Activated CD4-positive, alpha-beta T cell treated with anti-CD3 and anti-CD28 coated beads, Interleukin-10, Interleukin-2, amounts not matched to agents 100 ng/mL and 50 ng/mL, durations not matched to agents 16 hours and 8 hours (primary cell): ENCODE data around the gene TNFRSF19.
"Not testable (repeated sequence)": the region's sequence is repeated elsewhere in the genome, so short reads cannot be mapped to it uniquely, and the experiment has no call there.

ENCODE experiments used
- DNase-seq: peaks from one replicate; pipeline ENCODE4 v3.0.0-alpha.2; 2020

TNFRSF19 gene

GRCh38 chr13:23570921-23571315, 706 bp downstream of the TNFRSF19 start:
- no peak for DNase-seq

DNA sequence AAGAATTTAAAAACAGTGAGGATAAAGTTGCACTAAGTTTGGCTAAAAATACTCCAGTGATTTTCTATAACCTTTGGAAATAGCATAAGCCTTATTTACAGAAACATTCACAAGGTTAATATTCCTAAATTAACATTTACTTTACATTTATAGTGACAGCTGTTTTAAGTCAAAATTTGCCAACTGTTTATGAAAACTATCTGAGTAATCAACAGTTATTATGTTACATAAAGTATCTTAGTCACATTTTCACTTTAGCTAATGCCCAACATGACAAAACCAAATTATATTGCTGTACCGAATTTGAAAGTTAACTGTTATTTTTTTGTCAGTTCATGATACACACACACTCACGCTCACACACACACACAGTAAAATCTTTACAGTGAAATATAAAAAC, 1.2 kb downstream of the TNFRSF19 start:
- no peak for DNase-seq

GRCh38 chr13:23572836-23573235, 2.6 kb downstream of the TNFRSF19 start:
- DNase-seq, result no peak

DNA sequence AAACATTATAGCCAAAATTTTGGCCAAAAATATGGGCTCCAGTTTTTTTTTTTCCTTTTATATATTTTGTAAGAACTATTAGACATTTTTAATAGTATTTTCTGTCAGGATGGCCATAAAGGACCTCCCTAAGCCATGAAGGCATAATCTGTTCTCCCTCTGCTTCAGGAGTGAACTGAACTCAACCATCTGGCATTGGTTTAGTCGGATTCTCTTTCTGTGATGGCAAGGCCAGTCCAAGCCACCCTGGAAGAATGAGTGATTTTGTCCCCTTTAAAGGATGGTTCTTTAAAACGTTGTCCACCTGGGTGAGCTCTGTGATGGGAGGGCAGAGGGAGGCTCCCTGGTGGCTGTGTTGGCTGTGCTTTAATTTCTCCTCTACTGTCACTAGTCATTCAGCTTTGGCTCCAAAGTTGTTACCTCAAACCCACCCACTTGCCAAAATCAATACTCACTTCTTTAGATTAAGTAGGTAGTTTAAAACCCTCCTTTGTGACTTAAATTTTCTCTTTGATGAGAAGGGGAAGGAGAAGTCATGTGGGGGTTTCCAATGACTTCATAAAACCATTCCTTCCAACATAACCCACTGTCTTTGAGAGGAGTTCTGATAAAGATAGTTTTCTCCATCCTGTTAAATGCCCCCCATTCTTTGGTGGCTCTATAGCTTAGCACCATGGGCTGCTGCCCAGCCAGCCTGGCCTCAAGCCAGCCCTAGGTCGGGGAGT, 4.4 kb downstream of the TNFRSF19 start:
- no peak for DNase-seq

- DNase-seq, result no peak
Observed at GRCh38 chr13:23575632-23576031, 5.4 kb downstream of the TNFRSF19 start.

- DNase-seq, result peak; percentile 84
Observed at GRCh38 chr13:23578411-23579071, 8.3 kb downstream of the TNFRSF19 start.

- DNase-seq, result peak; percentile 94
Observed at GRCh38 chr13:23579072-23579895, 9.1 kb downstream of the TNFRSF19 start.

DNA sequence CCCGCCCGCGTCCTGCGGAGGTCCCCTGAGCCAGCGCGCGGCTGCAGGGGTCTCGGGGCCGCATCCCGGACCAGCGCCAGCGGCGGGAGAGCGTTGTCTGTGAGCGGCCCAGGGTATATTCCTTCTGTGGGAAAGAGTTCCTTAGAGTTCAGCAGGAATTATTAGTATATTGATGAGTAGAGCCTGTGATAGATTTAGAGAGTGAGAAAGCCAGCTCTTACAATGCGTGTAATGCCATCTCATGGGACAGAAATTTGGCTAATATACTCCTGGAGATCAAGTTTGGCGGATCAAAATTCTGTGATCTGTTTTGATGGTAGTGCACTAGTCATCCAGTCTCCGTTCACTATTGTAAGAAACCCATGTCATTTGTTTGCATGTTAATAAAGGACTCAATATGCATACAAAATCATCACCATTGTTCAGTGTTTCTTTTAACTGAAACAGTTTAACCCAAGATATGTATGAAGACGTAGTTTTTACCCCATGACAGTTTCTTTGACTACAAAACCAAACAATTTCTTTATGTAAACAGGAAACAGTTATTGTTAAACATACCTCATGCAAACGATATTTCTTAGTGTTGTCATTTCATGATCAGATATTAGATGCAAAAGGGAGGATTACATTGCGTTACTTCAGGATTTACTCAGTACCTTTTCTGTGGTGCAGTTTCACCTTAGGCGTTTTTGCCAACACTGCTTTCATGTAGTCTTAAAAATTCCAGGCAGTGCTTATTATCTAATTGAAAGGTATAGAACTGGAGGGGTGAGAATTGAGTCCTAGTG, 9.9 kb downstream of the TNFRSF19 start:
- DNase-seq, result peak; percentile 52

- DNase-seq, result no peak
Observed at GRCh38 chr13:23580684-23581060, 10.5 kb downstream of the TNFRSF19 start.

DNA sequence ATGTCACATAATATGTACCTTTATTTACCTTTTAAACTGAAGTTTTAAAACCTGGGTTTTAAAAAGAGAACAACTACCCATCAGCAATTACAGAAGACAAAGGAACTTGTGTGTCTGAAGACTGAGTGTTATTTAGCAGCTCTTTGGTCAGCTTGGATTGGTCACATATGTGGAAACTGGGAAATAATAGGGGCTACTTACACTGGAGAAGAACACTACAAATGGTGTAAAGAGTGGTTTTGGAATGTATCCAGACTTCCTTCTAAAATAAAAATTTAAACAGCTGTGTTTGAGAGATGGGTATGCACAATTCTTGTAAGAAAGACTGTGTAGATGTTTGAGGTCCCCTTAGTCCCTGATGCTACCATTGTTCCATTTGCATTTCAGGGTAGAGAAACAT, 13.3 kb downstream of the TNFRSF19 start:
- DNase-seq, result no peak

GRCh38 chr13:23584275-23584674, 14.1 kb downstream of the TNFRSF19 start:
- no peak for DNase-seq

- DNase-seq, result no peak
Observed at GRCh38 chr13:23586336-23586735, 16.1 kb downstream of the TNFRSF19 start.

DNA sequence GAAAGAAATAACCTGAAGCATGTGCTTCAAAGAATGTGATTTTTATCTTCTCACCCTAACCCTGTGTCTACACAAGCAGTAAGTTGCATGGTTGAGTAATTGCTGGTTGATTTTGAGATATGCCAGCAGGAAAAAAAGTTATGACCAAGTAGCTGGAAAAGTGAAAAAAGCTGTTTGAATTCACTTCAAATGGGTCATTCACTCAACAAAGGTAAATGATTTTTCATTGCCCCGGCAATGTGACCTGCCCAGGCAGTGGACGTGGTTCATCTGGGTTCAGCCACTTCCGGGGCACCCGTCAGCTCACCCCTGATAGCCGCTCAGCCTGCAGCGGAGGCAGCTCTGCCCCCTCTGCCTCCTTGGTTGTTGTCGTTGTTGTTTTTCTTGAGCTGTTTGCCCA, 18.5 kb downstream of the TNFRSF19 start:
- DNase-seq, result no peak

DNA sequence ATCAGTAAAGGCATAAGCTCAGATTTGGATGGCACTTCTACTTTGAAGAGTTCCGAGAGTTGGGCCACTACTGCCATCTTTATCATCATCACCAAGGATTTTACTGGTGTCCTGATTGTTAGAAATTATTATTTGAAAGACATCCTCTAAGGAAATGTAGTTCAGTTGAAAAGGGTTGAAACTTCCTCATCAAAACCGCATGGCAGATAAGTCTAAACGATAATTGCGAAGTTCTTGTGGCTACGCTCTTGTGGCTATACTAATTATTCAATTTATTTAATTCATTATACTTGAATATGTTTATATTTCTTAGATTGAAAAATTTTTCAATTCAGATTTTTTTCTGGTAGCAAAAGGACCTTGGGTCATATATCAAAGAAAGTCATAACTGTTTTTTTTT, 22.4 kb downstream of the TNFRSF19 start:
- DNase-seq, result no peak

DNA sequence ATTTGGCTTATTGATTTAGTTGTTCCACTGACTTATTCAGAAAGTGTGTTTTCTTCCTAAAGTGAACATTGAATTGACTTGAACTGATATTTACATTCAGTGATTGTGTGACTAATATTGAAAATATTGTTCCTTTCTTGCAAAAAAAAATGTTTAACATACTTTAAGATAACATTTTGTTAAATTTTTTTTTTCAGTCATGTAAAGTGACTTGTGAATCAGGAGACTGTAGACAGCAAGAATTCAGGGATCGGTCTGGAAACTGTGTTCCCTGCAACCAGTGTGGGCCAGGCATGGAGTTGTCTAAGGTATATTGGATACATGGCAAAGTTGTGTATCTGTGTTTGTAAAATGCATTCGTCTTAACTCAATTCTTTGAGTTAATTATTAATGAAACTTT, 22.9 kb downstream of the TNFRSF19 start:
- DNase-seq, result no peak

DNA sequence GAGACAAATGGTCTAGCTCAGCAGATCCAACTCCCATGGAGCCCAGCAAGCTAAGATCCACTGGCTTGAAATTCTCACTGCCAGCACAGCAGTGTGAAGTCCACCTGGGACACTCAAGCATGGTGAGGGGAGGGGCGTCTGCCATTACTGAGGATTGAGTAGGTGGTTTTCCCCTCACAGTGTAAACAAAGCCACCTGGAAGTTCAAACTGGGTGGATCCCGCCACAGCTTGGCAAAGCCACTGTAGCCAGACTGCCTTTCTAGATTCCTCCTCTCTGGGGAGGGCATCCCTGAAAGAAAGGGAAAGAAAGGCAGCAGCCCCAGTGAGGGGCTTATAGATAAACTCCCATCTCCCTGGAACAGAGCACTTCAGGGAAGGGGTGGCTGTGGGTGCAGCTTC, 24.1 kb downstream of the TNFRSF19 start:
- not testable (repeated sequence) for DNase-seq

DNA sequence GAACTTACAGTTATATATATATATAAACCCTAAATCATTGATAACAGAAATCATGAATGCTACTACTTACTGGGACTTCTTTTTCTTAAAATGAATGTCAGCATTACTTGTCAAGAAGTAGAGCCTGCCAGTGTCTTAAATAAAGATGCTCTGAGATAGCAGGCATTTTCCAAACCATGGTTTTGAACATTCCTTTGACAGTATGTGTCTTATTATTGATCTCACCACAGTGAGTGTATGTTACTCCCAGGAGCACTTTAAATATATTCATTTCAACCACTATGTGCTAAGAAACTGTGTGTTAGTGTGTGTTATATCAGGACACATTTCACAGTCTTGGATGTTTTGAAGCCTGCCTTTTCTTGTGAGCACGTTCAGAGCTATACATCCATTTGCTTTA, 28.2 kb downstream of the TNFRSF19 start:
- no peak for DNase-seq

GRCh38 chr13:23599083-23599925, 29.1 kb downstream of the TNFRSF19 start:
- DNase-seq, result no peak

GRCh38 chr13:23600100-23600499, 29.9 kb downstream of the TNFRSF19 start:
- no peak for DNase-seq

DNA sequence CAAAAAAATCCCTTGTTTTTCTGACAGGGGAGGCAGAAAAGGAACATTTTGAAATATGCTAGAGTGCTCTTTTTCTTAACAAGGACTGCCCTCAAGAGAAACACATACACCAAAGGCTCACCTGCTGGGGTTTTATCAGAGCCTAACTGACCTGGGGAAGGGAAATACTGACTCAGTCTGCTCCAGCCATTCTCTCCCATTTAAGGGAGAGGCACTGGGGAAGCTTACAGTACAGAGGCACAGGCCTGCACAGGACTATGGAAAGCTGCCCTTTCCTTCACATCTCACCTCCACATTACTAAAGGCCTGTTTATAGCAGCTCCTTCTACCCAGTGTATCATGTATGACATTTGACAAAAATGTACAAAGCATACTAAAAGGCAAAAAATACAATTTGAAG, 30.3 kb downstream of the TNFRSF19 start:
- DNase-seq, result no peak

DNA sequence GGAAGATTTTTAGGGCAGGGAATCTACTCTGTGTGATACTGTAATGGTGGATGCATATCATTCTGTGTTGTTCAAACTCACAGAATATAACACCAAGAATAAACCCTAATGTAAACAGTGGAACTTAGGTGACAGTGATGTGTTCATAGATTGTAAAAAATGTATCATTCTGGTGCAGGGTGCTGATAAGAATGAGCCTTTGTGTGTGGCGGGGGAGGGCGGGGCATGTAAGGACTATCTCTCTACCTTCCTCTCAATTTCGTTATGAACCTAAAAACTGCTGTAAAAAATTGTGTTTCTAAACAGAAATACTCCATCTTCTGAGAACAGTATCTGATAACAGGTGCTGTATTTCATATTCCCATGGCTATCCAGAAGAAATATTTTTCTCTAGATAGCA, 35.6 kb downstream of the TNFRSF19 start:
- no peak for DNase-seq

- DNase-seq, result no peak
Observed at GRCh38 chr13:23608138-23608537, 37.9 kb downstream of the TNFRSF19 start.
